H1 (cell line): ENCODE measurements around the gene C1QTNF7. TPM values are rescaled to one million over a fixed set of nuclear protein-coding genes. Genes with fewer than 3 reads are reported as not detected.

Experiments used
- CTCF ChIA-PET: fragments of 300-600 bp; sonication (Branson Sonifier 250); formaldehyde crosslinking; loops from one replicate; lab custom pipeline; 2021; ENCODE audit not compliant: partially characterized antibody; lab: Charles Lee
- POLR2A ChIA-PET: fragments of 300-600 bp; sonication (Branson Sonifier 250); formaldehyde crosslinking; loops from one replicate; lab custom pipeline; 2021; ENCODE audit warnings: inconsistent platforms; ENCODE audit not compliant: partially characterized antibody; lab: Charles Lee
- DNase-seq, 2 experiments: peaks; one replicate each; pipeline versions ENCODE4 v3.0.0 to v3.0.0-alpha.2; 2010 to 2022; ENCODE audit warnings: low spot score in 2 of 2, low read depth in 1 of 2, mixed read lengths in 1 of 2
- FAIRE-seq: peaks from 2 replicates; lab custom pipeline; 2011; peaks lifted over from hg19 to GRCh38; lab: Jason Lieb, UNC
- H2AFZ ChIP-seq: 2 replicates; pipeline ENCODE4 v1.8.1; 2012; ENCODE audit warnings: low read length, inconsistent platforms
- H2AK5ac ChIP-seq: 2 replicates; pipeline ENCODE4 v1.6.1; 2013; ENCODE audit warnings: low read depth, low read length
- H2BK120ac ChIP-seq: replicated peaks from 2 replicates; pipeline ENCODE3; 2013; ENCODE audit warnings: low read depth, low read length, inconsistent platforms
- H2BK12ac ChIP-seq: 2 replicates; pipeline ENCODE4 v1.6.1; 2013; ENCODE audit warnings: low read depth, low read length
- H2BK15ac ChIP-seq: 2 replicates; pipeline ENCODE4 v1.6.1; 2013; ENCODE audit warnings: low read length
- H2BK20ac ChIP-seq: 2 replicates; pipeline ENCODE4 v1.6.1; 2013; ENCODE audit warnings: low read length
- H2BK5ac ChIP-seq: 2 replicates; pipeline ENCODE4 v1.6.1; 2013; ENCODE audit warnings: low read depth, low read length
- H3K14ac ChIP-seq: 2 replicates; pipeline ENCODE4 v1.6.1; 2013; ENCODE audit warnings: inconsistent platforms; ENCODE audit not compliant: insufficient read length
- H3K18ac ChIP-seq: 2 replicates; pipeline ENCODE4 v1.6.1; 2013; ENCODE audit warnings: low read length; ENCODE audit errors: extremely low read depth
- H3K23ac ChIP-seq: 2 replicates; pipeline ENCODE4 v1.6.1; 2013; ENCODE audit warnings: inconsistent platforms; ENCODE audit not compliant: insufficient read length
- H3K23me2 ChIP-seq: 2 replicates; pipeline ENCODE4 v1.6.1; 2013; ENCODE audit warnings: low read depth, low read length
- H3K27ac ChIP-seq: 2 replicates; pipeline ENCODE4 v1.6.1; 2011; ENCODE audit warnings: low read depth, low read length, inconsistent platforms
- H3K27me3 ChIP-seq, 4 experiments: replicated peaks in 1 of 4; 1 replicate in 1 of 4; 2 replicates in 3 of 4; pipeline versions ENCODE4 v1.6.1 to v1.8.1; 2011 to 2013; ENCODE audit warnings: low read length in 3 of 4, mild to moderate bottlenecking in 3 of 4, inconsistent platforms in 2 of 4, mixed read lengths in 2 of 4, moderate library complexity in 1 of 4; ENCODE audit not compliant: control insufficient read depth in 3 of 4, insufficient read depth in 3 of 4; ENCODE audit errors: extremely low read depth in 1 of 4
- H3K36me3 ChIP-seq, 4 experiments: 2 replicates each; pipeline versions ENCODE4 v1.6.1 to v1.8.1; 2011 to 2013; ENCODE audit warnings: mild to moderate bottlenecking in 4 of 4, low read length in 3 of 4, moderate library complexity in 2 of 4, control low read depth in 1 of 4, inconsistent platforms in 1 of 4; ENCODE audit not compliant: insufficient read depth in 4 of 4, control insufficient read depth in 2 of 4
- H3K4ac ChIP-seq: replicated peaks from 2 replicates; pipeline ENCODE3; 2013; ENCODE audit warnings: low read length, low read depth, mixed read lengths, inconsistent platforms; ENCODE audit not compliant: insufficient read length
- H3K4me1 ChIP-seq, 4 experiments: replicated peaks in 1 of 4; 1 replicate in 1 of 4; 2 replicates in 3 of 4; pipeline versions ENCODE4 v1.6.1 to v1.8.1; 2011 to 2013; ENCODE audit warnings: low read length in 3 of 4, inconsistent platforms in 2 of 4, mixed read lengths in 1 of 4; ENCODE audit not compliant: insufficient read depth in 4 of 4, control insufficient read depth in 3 of 4
- H3K4me2 ChIP-seq, 2 experiments: 2 replicates each; pipeline versions ENCODE4 v1.6.1 to v1.8.1; 2011 to 2013; ENCODE audit warnings: low read depth in 2 of 2, low read length in 2 of 2, control low read depth in 1 of 2, inconsistent platforms in 1 of 2, mild to moderate bottlenecking in 1 of 2; ENCODE audit not compliant: insufficient read depth in 1 of 2
- H3K4me3 ChIP-seq, 4 experiments: fragments of 200-600, 300-600 bp in 1 of 4; sonication (generic), shearing (Covaris generic), sonication (Bioruptor Twin) in 1 of 4; 2 replicates each; pipeline versions ENCODE4 v1.5.1 to v1.8.1; 2011 to 2016; ENCODE audit warnings: low read length in 4 of 4, low read depth in 3 of 4, control low read depth in 2 of 4, inconsistent platforms in 2 of 4, mild to moderate bottlenecking in 2 of 4, mixed read lengths in 1 of 4, moderate library complexity in 1 of 4; ENCODE audit not compliant: insufficient read depth in 2 of 4; ENCODE audit errors: extremely low read depth in 1 of 4
- H3K56ac ChIP-seq: replicated peaks from 2 replicates; pipeline ENCODE3; 2013; ENCODE audit warnings: low read depth, mild to moderate bottlenecking, mixed read lengths, low read length, inconsistent platforms; ENCODE audit not compliant: insufficient read length
- H3K79me1 ChIP-seq: 2 replicates; pipeline ENCODE4 v1.6.1; 2013; ENCODE audit warnings: low read depth, low read length, control low read depth
- H3K79me2 ChIP-seq, 2 experiments: 2 replicates each; pipeline versions ENCODE4 v1.6.1 to v1.8.1; 2012 to 2013; ENCODE audit warnings: low read length in 2 of 2, mild to moderate bottlenecking in 2 of 2, inconsistent platforms in 1 of 2; ENCODE audit not compliant: insufficient read depth in 2 of 2, control insufficient read depth in 1 of 2
- H3K9ac ChIP-seq, 4 experiments: replicated peaks in 1 of 4; 1 replicate in 1 of 4; 2 replicates in 3 of 4; pipeline versions ENCODE4 v1.6.1 to v1.8.1; 2011 to 2013; ENCODE audit warnings: low read depth in 3 of 4, low read length in 3 of 4, control low read depth in 2 of 4, mild to moderate bottlenecking in 2 of 4, moderate library complexity in 2 of 4, inconsistent platforms in 1 of 4; ENCODE audit errors: extremely low read depth in 1 of 4
- H3K9me3 ChIP-seq, 2 experiments: 2 replicates each; pipeline versions ENCODE4 v1.6.1 to v1.8.1; 2012 to 2013; ENCODE audit warnings: mild to moderate bottlenecking in 2 of 2, moderate library complexity in 2 of 2, control low read depth in 1 of 2, inconsistent platforms in 1 of 2, low read depth in 1 of 2, low read length in 1 of 2, mixed read lengths in 1 of 2; ENCODE audit not compliant: insufficient read depth in 2 of 2
- H4K20me1 ChIP-seq, 2 experiments: replicated peaks in 1 of 2; 2 replicates each; pipeline versions ENCODE3 to v1.8.1; 2011 to 2013; ENCODE audit warnings: inconsistent platforms in 2 of 2, low read length in 2 of 2, mild to moderate bottlenecking in 1 of 2; ENCODE audit not compliant: insufficient read depth in 2 of 2, control insufficient read depth in 1 of 2
- H4K5ac ChIP-seq: 2 replicates; pipeline ENCODE4 v1.6.1; 2013; ENCODE audit warnings: low read length, low read depth, mixed read lengths, inconsistent platforms; ENCODE audit not compliant: insufficient read length
- H4K8ac ChIP-seq: 2 replicates; pipeline ENCODE4 v1.8.0; 2013; ENCODE audit warnings: mild to moderate bottlenecking, moderate library complexity, low read length, inconsistent platforms; ENCODE audit not compliant: insufficient read depth; ENCODE audit errors: extremely low read depth
- H4K91ac ChIP-seq: replicated peaks from 2 replicates; pipeline ENCODE3; 2013; ENCODE audit warnings: low read length, mixed read lengths, inconsistent platforms; ENCODE audit not compliant: insufficient read length
- BCL11A ChIP-seq, 2 experiments: IDR thresholded peaks; one replicate each; pipeline ENCODE4 v1.6.1; 2011; ENCODE audit warnings: low read depth in 2 of 2, low read length in 2 of 2, mild to moderate bottlenecking in 2 of 2
- BRCA1 ChIP-seq: IDR thresholded peaks from 2 replicates; pipeline ENCODE4 v1.6.1; 2012; ENCODE audit warnings: low read depth, low read length, improper control_type of control experiment
- CEBPB ChIP-seq: IDR thresholded peaks from 2 replicates; pipeline ENCODE4 v1.6.1; 2012; ENCODE audit warnings: low read depth, low read length
- CREB1 ChIP-seq: IDR thresholded peaks from 2 replicates; pipeline ENCODE4 v1.6.1; 2012; ENCODE audit warnings: inconsistent platforms
- POLR2A ChIP-seq, 2 experiments: IDR thresholded peaks; 1 replicate in 1 of 2; 2 replicates in 1 of 2; pipeline ENCODE4 v1.6.1; 2011; ENCODE audit warnings: low read depth in 2 of 2, low read length in 2 of 2, mild to moderate bottlenecking in 2 of 2; ENCODE audit errors: control extremely low read depth in 1 of 2
- RNF2 ChIP-seq: fragments of 200-900, 300-1000 bp; sonication (generic); IDR thresholded peaks from 2 replicates; pipeline ENCODE4 v1.7.1; 2016; ENCODE audit warnings: borderline replicate concordance, low read depth, mild to moderate bottlenecking, antibody characterized with exemption, low read length; ENCODE audit not compliant: poor library complexity, severe bottlenecking; ENCODE audit errors: missing control alignments
- RXRA ChIP-seq: IDR thresholded peaks from 2 replicates; pipeline ENCODE4 v1.6.1; 2011; ENCODE audit warnings: low read depth, mild to moderate bottlenecking, low read length, moderate library complexity; ENCODE audit not compliant: insufficient read depth
- SIN3A ChIP-seq, 2 experiments: IDR thresholded peaks in 1 of 2; conservative IDR thresholded peaks in 1 of 2; 2 replicates each; pipeline ENCODE4 v1.6.1; 2011 to 2012; ENCODE audit warnings: low read length in 2 of 2, improper control_type of control experiment in 1 of 2, low read depth in 1 of 2, mild to moderate bottlenecking in 1 of 2
- TEAD4 ChIP-seq: IDR thresholded peaks from 2 replicates; pipeline ENCODE4 v1.6.1; 2012; ENCODE audit warnings: low read depth, low read length, inconsistent platforms, mixed read lengths
- WGBS, 2 experiments: shearing (Covaris generic) in 1 of 2; methylation state at CpG; one replicate each; pipeline versions ENCODE4 v1.1.6 to v1.1.7; 2013 to 2015; ENCODE audit warnings: low lambda C conversion rate in 2 of 2, mixed read lengths in 2 of 2, inconsistent platforms in 1 of 2, low coverage in 1 of 2, missing lambda C conversion rate in 1 of 2; ENCODE audit not compliant: insufficient replicate concordance in 2 of 2, insufficient coverage in 1 of 2, insufficient read length in 1 of 2; ENCODE audit errors: extremely low coverage in 1 of 2, missing lambda C conversion rate in 1 of 2; 5-methylcytosine and 5-hydroxymethylcytosine counted together
- polyA plus RNA-seq, 7 experiments: library from polyadenylated mRNA; depleted of rRNA in 3 of 7; stranded (reverse) in 5 of 7; unstranded in 2 of 7; fragments of >200 nt in 5 of 7; fragments of 200-250 nt in 2 of 7; gene quantifications; 1 replicate in 5 of 7; 2 replicates in 1 of 7; 4 replicates in 1 of 7; pipeline versions ENCODE4 v1.2.1 to v1.2.3, GENCODE V29; 2011 to 2013; ENCODE audit warnings: missing spikeins in 2 of 7, mixed read lengths in 2 of 7
- total RNA-seq: library from RNA; stranded (reverse); fragmentation: NEBNext Ultra II Directional; extraction: Animal tissue kit (Norgen Biotek cat#: 25700); gene quantifications from 2 replicates; pipeline ENCODE4 v1.2.1, GENCODE V29; 2021
- TF ChIP-seq, protein P1 (sequence below): IDR thresholded peaks from 2 replicates; pipeline ENCODE4 v1.6.1; 2011; ENCODE audit warnings: low read length, improper control_type of control experiment

C1QTNF7 gene
- total and polyA plus RNA-seq, 2 of the 8 experiments (the other 6 are each of a cell fraction or from before 2014, with no cell fraction given), result not detected

GRCh38 chr4:15488658-15489470, 61.0 kb downstream of the C1QTNF7 start:
- Histone ChIP-seq H4K20me1 (no peaks in the 10 kb centered on the region), H3K4me1 (no peaks in the 10 kb centered on the region), H3K4me3 (no peak overlapping the region), H2AFZ (no peak overlapping the region), H3K23ac (no peak overlapping the region), H4K5ac (no peak overlapping the region), H2BK5ac (no peak overlapping the region), H3K27me3 (no peaks in the 10 kb centered on the region), H3K9ac (no peak overlapping the region), H4K91ac (no peak overlapping the region), H3K36me3 (no peaks in the 10 kb centered on the region), H3K56ac (no peak overlapping the region), H3K23me2 (no peaks in the 10 kb centered on the region), H3K27ac (no peak overlapping the region), H3K79me1 (no peaks in the 10 kb centered on the region), H3K9me3 (no peaks in the 10 kb centered on the region), H3K18ac (no peak overlapping the region), H2BK12ac (no peak overlapping the region), H3K4ac (no peak overlapping the region), H4K8ac (no peak overlapping the region), H3K4me2 (no peak overlapping the region), H3K14ac (no peak overlapping the region), H3K79me2 (no peaks in the 10 kb centered on the region), H2AK5ac (no peak overlapping the region), H2BK120ac (no peak overlapping the region), H2BK15ac (no peak overlapping the region), H2BK20ac (no peak overlapping the region)
- DNase-seq (no peak), FAIRE-seq (no peak)
- CTCF ChIA-PET, result interaction anchor here (1.4 kb wide), 1 partner anchor 10 kb away, joined by 4 read pairs; no protein-coding TSS in a partner anchor
- WGBS, 2 experiments, result 91% methylated on average over 6 of the region's 6 CpGs; no CpG with 5 or more reads in 1 of the 2 experiments
- POLR2A ChIA-PET, result no interaction called here
- no peak for TF ChIP-seq TEAD4
- no peak for TF ChIP-seq RXRA
- TF ChIP-seq BRCA1, result no peak
- TF ChIP-seq, protein P1, sequence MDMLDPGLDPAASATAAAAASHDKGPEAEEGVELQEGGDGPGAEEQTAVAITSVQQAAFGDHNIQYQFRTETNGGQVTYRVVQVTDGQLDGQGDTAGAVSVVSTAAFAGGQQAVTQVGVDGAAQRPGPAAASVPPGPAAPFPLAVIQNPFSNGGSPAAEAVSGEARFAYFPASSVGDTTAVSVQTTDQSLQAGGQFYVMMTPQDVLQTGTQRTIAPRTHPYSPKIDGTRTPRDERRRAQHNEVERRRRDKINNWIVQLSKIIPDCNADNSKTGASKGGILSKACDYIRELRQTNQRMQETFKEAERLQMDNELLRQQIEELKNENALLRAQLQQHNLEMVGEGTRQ, result no peak
- no peak for TF ChIP-seq BCL11A (IDR thresholded peaks at IDR 0.05; ENCODE audit: low read depth in 2 of 2, low read length in 2 of 2)
- no peak for TF ChIP-seq SIN3A (conservative IDR thresholded peaks at IDR 0.05 in 1 of 2, IDR thresholded peaks at IDR 0.05 in 1 of 2; ENCODE audit: low read depth in 1 of 2, low read length in 2 of 2)
- TF ChIP-seq CREB1, result no peak
- TF ChIP-seq POLR2A (IDR thresholded peaks at IDR 0.05; ENCODE audit: control extremely low read depth in 1 of 2, low read depth in 2 of 2, low read length in 2 of 2), result no peak
- no peak for TF ChIP-seq CEBPB
- TF ChIP-seq RNF2, result no peak
